Testis (tissue), 2 donors: ENCODE results near the gene VPS35L.
"Not testable (repeated sequence)": the region's sequence is repeated elsewhere in the genome, so short reads cannot be mapped to it uniquely, and the experiment has no call there.

ENCODE experiments used
- CTCF ChIP-seq, 3 experiments: fragments of 450-650 bp in 2 of 3; fragments of 200-600 bp in 1 of 3; sonication (generic) in 1 of 3; IDR thresholded peaks; one replicate each; pipeline ENCODE4 v1.5.1; 2016 to 2019; ENCODE audit warnings: antibody characterized with exemption in 3 of 3, mild to moderate bottlenecking in 2 of 3, moderate library complexity in 1 of 3
- POLR2A ChIP-seq: fragments of 450-650 bp; IDR thresholded peaks from one replicate; pipeline ENCODE4 v1.6.1; 2017; ENCODE audit warnings: antibody characterized with exemption, mild to moderate bottlenecking, moderate library complexity

GRCh38 chr16:19679281-19679680 is 123.8 kb downstream of the VPS35L start:
- TF ChIP-seq CTCF (IDR thresholded peaks at IDR 0.05); POLR2A: not testable (repeated sequence)
